Activated naive CD4-positive, alpha-beta T cell treated with anti-CD3 and anti-CD28 coated beads, Interleukin-2, amount 50 U/mL, for 72 hours (primary cell): ENCODE results near the gene KCNJ6. TPM values are rescaled to one million over a fixed set of nuclear protein-coding genes. Genes with fewer than 3 reads are reported as not detected.
A peak's percentile ranks its signal among the peaks of the same experiment; 100 is the strongest.

Source experiments
- ATAC-seq, 2 donors: fragments of 150-1000 bp; cut with Tn5 transposase; 2 replicates each; pipeline ENCODE4 v1.10.0; 2021; ENCODE audit warnings: mild to moderate bottlenecking in 2 of 2, moderate library complexity in 2 of 2
- DNase-seq, 2 donors: peaks; one replicate each; pipeline ENCODE4 v3.0.0; 2021 to 2022; ENCODE audit warnings: low spot score in 2 of 2
- H3K27ac Mint-ChIP-seq, 2 donors: one replicate each; pipeline ENCODE4 v1.8.0; 2022; ENCODE audit warnings: mild to moderate bottlenecking in 2 of 2, mixed read lengths in 2 of 2
- H3K36me3 Mint-ChIP-seq, 2 donors: one replicate each; pipeline ENCODE4 v1.8.0; 2022; ENCODE audit warnings: mixed read lengths in 2 of 2
- H3K9me3 Mint-ChIP-seq, 2 donors: one replicate each; pipeline ENCODE4 v1.8.0; 2022; ENCODE audit warnings: mixed read lengths in 2 of 2
- total RNA-seq, 2 donors: library from RNA; stranded (reverse); gene quantifications; one replicate each; pipeline ENCODE4 v1.2.3, GENCODE V29; 2022

Gene KCNJ6
- total RNA-seq, 2 donors from 2014 or later: not detected

DNA sequence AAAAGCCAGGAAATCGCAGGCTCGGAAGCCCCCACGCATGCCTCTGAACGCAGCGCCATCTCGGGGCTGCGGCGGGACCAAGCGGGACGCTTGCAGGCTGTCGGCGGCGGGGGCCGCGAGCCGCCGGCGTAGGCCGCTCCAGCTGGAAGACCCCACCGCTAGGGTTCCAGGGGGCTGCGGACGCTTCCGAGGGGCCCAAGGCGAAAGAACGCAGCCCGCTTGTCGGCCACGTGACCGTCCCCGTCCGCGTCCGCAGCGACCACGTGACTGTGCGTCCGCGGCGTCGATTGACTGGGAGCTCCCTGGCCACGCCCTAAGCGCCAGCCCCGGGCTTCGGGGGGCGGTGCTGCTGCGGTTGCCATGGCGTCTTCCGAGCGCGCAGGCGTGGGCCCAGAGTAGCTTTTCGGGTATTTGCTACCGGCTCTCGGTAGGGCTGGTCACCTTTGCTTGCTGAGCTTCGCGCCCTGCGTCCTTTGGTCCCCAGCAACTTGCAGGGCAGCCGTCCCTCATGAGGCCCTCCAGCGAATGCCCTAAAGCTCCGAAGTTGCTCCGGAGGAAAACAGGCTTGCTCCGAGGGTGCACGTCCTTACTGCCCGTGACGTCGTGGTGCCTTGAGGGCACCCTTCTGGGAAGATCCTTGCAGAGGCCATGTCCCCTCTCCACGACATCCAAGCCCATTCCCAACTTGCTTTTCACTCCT is 352.5 kb downstream of the KCNJ6 start:
- peaks cover 0 to 5% of the 10 kb centered on the region in 2 donors for H3K36me3 Mint-ChIP-seq
- peak; percentile 82 to 87 for ATAC-seq
- peak overlapping the region; percentile 98 to 99 for H3K27ac Mint-ChIP-seq
- H3K9me3 Mint-ChIP-seq: peaks cover 4 to 9% of the 10 kb centered on the region in 2 donors
- DNase-seq: peak; percentile 90 to 91

DNA sequence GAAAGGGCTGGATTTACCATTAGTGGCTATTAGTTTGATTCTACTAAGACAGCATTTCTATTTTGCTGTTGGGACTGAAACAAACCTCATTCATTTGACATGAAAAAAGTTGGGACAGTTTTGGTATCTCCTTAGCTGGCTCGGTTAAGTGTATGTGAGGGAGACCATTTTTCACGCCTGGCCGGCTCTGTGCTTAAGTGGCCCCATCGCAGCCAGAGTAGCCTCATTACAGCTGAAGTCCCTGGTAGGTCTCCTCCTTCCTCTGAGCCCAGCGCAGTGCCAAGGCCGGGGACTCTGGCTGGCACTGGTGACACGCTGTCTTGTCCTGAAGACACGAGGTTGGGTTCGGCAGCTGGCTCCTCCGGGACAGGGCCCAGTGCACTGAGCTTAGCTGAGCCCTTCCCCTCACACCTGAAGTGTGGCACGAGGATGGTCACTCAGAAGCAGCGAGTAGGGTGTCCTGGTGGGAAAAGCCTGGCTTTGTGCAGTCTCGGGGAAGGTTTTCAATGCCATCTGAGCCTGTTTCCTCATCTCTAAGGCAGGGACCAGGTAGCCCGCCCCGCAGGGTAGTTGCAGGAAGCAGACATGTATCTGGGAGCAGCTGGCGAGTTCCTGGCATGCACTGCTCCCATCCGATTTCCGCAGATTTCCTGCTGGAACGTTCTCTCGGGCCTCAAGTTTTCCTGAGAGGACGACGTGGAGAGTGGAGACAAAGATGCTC is 353.2 kb downstream of the KCNJ6 start:
- Mint-ChIP-seq H3K27ac (peak overlapping the region; percentile 91 to 99), H3K36me3 (peaks cover 0 to 5% of the 10 kb centered on the region in 2 donors), H3K9me3 (peaks cover 7 to 13% of the 10 kb centered on the region in 2 donors)
- peak in 1 of 2 donors; percentile 13 for DNase-seq
- no peak for ATAC-seq

DNA sequence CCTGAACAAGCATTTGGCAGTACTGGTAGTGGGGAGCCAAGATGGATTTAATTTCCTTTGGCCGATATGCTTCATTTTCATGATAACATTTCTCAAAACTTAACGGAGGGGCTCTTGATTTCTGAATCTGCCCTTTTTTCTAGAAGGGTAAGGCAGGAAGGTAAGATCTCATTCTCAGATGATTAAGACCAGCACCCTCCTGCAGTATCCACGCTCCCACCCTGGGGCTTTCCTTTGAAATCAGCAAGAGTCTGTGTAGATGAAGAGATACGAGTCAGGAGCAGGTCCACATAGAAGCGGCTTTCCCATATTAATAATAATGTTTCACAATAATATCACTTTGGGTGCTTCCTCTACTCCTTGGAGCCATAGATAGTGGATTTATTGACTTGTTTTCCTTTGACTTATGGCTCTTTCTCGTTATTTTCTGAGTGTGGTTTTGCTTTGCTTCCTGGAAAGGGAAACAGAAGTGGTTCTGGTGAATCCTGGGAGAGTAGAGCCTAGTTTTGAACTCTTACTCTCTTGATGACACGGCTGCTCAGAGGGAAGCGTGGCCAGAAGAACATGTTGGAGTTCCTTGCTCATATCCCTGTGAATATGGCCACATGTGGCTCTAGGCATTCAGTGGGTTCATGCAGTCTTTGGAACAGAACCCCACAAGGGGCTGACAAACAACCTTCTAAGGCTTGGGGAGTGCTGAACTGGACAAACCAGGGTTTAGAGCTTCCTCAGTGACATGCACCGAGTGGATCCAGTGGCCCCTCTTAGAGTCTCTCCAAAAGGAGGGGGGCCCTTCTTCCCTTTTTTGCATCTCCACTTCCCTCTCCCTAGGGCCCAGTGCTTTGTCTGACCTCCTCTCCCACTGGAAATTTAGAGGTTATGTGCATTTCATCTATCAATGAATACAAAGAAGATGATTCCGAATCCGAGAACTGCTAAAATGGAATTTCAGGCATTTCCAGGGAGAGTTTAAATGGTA is 354.0 kb downstream of the KCNJ6 start:
- ATAC-seq (no peak), DNase-seq (no peak)
- peak overlapping the region in 1 of 2 donors; percentile 99 for H3K27ac Mint-ChIP-seq
- peaks cover 7 to 13% of the 10 kb centered on the region in 2 donors for H3K9me3 Mint-ChIP-seq
- peaks cover 0 to 5% of the 10 kb centered on the region in 2 donors for H3K36me3 Mint-ChIP-seq

DNA sequence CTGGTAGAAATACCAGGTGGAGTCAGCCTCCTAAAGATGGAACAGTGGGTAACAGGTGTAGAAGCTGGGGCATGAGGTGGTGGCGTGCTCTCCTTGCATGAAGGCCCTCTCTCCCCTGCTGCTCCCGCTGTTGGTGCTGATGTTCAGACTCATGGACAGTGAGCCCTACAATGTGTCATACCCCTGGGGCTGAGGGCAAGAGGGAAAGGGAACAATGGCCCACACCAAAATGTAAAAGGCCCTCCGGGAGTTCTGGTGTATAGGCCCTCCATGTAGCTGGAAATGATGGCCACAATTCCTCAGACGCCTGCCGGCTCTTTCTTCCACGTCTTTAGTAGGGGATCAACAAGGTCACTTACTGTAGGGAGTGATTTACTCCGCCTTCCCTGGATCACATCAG is 354.8 kb downstream of the KCNJ6 start:
- H3K27ac Mint-ChIP-seq: no peak overlapping the region
- no peak for DNase-seq

DNA sequence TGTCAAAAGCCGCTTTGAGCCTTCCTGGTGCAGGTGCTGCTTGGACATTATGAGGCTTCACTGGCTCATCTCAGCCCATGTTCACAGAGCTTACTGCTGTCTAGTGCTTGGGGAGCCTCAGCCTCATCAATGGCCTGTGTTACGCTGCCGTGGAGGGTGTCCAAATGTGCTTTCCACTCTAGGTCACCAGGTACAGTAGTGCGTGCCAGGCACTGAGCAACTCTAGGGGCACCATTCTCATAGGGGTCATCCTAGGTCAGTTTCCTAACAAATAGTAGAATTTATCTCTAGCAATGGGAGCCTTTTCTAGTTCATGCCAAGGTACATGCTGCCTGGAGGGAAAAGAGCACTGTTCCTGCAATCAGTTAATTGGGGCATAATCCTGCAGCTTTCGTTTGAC is 355.9 kb downstream of the KCNJ6 start:
- Mint-ChIP-seq H3K27ac (no peak overlapping the region), H3K9me3 (peaks cover 7 to 13% of the 10 kb centered on the region in 2 donors), H3K36me3 (peaks cover 0 to 5% of the 10 kb centered on the region in 2 donors)
- DNase-seq: no peak
- ATAC-seq: no peak

More for the DNA sequence above, 354.8 kb downstream of the KCNJ6 start:
- ATAC-seq: no peak
- H3K36me3 Mint-ChIP-seq: peaks cover 0 to 5% of the 10 kb centered on the region in 2 donors
- H3K9me3 Mint-ChIP-seq: peaks cover 7 to 13% of the 10 kb centered on the region in 2 donors

DNA sequence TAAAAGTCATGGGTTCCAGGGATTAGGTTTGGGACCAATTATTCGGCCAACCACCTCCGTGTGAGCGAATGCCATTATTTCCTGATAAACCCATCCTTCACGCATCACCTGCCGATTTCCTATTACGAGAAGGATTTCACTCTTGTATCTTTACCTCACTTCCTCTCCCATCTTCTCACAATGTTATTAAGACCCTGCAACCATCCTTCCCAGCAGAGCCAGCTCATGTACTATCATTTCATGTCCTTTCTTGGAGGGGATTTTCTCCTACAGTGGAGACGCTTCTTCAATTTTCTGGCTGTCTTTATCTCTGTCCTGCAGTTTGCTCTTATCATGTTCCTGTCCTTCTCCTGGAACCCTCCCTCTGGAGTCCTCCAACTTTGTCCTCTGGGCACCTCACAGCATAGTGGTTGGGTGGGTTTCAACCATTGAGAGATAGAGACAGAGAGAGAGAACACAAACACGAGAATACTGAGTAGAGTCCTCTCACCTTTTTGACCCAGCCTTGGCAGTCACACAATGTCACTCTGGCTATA is 357.5 kb downstream of the KCNJ6 start:
- Mint-ChIP-seq H3K36me3 (peaks cover 0 to 5% of the 10 kb centered on the region in 2 donors), H3K9me3 (peaks cover 7 to 13% of the 10 kb centered on the region in 2 donors), H3K27ac (no peak overlapping the region)
- DNase-seq: no peak
- ATAC-seq: no peak
